Measurements from ENCODE around the gene ASCC1. TPM values are rescaled to one million over a fixed set of nuclear protein-coding genes. Genes with fewer than 3 reads are reported as not detected.
"Not testable (repeated sequence)": the region's sequence is repeated elsewhere in the genome, so short reads cannot be mapped to it uniquely, and the experiment has no call there.

Gene ASCC1
- total RNA-seq, 3 donors from 2014 or later = 18.0 to 23.6 (median 21.4) TPM

DNA sequence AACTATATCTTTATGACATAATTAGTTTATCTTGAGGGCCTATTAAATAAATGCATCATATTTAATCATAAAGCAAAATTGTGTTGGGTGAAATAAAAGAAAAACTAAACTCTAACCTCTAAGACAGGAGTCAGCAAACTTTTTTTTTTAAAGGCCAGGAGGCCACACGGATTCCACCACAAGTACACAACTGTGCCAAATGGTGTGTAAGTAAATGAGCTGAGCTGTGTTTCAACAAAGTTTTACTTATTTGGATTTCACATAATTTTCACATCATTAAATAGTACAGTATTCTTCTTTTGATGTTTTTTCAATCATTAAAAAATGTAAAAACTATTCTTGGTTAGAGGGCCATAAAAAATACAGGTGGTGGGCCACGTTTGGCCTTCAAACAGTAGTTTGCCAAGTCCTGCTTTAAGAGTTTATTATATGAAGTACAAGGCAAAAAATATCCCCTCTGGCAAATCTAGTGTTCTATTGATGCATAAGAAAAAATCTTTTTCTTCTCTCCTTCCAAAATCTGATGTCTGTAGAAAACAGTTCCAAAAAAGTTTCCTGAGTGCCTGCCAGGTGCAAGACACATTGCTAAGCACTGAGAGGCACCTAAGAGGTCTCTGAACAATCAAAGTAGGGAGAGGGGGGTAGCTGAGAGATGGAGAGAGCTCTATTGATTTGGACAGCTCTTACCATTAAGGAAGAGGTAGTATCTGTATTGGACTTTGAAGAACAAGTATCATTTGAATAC lies 101.2 kb downstream of the ASCC1 start:
- no peak overlapping the region for H3K4me3 ChIP-seq
- no peaks in the 10 kb centered on the region for H3K9me3 ChIP-seq
- no peak for DNase-seq
- intact Hi-C loops (cut with DNase I, micrococcal nuclease) = no loop called here
- H3K4me1 ChIP-seq (ENCODE audit: low read depth) = no peaks in the 10 kb centered on the region
- ATAC-seq = no peak
- H3K36me3 ChIP-seq (ENCODE audit: low read depth) = no peaks in the 10 kb centered on the region
- TF ChIP-seq, protein P1, sequence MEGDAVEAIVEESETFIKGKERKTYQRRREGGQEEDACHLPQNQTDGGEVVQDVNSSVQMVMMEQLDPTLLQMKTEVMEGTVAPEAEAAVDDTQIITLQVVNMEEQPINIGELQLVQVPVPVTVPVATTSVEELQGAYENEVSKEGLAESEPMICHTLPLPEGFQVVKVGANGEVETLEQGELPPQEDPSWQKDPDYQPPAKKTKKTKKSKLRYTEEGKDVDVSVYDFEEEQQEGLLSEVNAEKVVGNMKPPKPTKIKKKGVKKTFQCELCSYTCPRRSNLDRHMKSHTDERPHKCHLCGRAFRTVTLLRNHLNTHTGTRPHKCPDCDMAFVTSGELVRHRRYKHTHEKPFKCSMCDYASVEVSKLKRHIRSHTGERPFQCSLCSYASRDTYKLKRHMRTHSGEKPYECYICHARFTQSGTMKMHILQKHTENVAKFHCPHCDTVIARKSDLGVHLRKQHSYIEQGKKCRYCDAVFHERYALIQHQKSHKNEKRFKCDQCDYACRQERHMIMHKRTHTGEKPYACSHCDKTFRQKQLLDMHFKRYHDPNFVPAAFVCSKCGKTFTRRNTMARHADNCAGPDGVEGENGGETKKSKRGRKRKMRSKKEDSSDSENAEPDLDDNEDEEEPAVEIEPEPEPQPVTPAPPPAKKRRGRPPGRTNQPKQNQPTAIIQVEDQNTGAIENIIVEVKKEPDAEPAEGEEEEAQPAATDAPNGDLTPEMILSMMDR (IDR thresholded peaks at IDR 0.05) = no peak

DNA sequence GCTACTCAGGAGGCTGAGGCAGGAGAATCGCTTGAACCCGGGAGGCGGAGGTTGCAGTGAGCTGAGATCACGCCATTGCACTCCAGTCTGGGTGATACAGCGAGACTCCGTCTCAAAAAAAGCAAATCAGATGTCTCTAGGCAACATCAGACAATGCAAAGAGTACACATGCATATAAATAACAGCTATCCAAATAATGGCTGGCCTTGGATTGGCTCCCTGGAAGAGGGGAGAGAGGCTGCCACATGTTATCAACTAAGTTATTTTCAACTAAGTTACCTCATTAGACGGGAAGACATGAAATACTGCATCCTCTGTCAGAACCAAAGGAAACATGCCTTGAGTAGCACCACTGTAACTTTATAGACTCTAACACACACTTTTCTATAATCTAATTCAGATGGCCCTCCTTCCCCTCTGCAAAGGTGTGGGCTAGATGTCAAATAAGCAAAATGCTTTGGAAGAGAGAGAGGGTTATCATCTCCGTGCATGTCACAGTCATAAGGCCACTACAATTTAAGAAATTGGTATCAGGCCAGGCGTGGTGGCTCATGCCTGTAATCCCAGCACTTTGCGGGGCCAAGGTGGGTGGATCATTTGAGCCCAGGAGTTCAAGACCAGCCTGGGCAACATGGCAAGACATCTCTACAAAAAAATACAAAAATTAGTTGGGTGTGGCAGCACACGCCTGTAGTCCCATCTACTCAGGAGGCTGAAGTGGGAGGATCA lies 105.2 kb downstream of the ASCC1 start:
- TF ChIP-seq, protein P1 (IDR thresholded peaks at IDR 0.05) = no peak
- Histone ChIP-seq H3K9me3 (no peaks in the 10 kb centered on the region), H3K36me3 (ENCODE audit: low read depth) (no peaks in the 10 kb centered on the region), H3K4me3 (no peak overlapping the region), H3K4me1 (ENCODE audit: low read depth) (no peaks in the 10 kb centered on the region)
- no peak for ATAC-seq
- no peak for DNase-seq
- intact Hi-C loops (cut with DNase I, micrococcal nuclease) = no loop called here

DNA sequence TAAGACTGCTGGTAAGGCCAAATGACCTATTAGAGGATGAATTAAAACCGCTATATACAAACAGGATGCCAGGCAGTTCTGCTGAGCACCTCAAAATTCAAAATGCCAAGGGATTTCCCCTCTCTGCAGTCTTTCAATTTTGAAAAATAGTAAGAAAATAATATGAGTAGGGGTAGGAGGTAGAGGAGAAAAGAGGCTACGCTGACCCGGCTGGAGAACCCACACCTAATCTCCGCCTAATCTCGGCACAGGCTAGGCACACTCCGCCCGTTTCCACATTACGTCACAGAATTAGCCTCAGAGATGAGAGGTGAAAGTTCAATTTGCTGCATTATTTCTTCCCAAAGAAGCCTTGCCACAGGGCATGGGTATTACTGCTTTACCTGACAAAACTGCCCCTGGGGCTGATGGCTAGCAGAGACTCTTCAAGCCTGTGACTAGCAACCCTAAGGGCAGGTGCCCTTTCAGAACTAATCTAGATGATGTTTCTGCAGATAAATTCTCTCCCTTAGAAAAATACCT lies 106.4 kb downstream of the ASCC1 start:
- H3K4me3 ChIP-seq = no peak overlapping the region
- no peaks in the 10 kb centered on the region for H3K4me1 ChIP-seq (ENCODE audit: low read depth)
- DNase-seq = peak in 1 of 3 donors; percentile 43
- H3K9me3 ChIP-seq = no peaks in the 10 kb centered on the region
- TF ChIP-seq, protein P1 (IDR thresholded peaks at IDR 0.05) = no peak
- peak; percentile 56 for ATAC-seq
- intact Hi-C loops (cut with DNase I, micrococcal nuclease) = no loop called here
- no peaks in the 10 kb centered on the region for H3K36me3 ChIP-seq (ENCODE audit: low read depth)

DNA sequence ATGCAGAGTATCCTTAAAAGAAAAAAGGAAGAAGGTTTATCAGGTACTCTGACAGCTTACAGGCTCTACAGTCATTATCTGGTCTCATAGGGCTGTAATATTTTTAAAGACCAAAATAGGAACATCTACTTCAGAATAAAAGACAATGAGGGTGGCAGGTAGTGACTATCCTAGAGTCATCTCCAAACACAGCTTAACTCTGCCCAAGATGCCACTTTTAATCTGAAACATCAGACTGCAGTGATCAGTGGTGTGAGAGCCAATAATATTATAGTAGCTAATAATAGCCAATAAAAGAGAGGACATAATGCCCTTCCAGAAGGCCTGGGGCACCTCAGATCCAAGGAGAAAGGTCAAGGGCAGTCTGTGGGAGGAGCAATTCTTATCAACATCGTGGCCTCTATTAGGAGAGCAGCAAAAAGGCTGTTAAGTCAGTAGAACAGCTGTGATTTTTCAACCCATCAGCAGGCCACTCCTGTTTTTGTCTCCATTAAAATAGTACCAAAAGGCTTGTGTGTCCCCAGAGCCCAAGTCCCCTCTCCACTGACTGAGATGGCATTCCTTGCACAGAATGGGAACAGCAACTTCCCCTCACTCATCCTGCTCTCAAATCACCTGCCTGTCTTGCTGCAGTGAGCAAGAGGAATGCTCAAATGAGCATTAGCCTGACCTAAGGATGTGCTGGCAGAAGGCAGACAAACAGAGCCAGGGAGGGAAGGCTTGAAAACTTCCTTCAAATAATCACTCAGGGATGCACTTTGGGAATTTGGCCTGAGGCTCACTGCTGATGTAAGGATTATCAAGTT lies 107.0 kb downstream of the ASCC1 start:
- no peaks in the 10 kb centered on the region for H3K9me3 ChIP-seq
- intact Hi-C loops (cut with DNase I, micrococcal nuclease) = no loop called here
- no peak overlapping the region for H3K4me3 ChIP-seq
- TF ChIP-seq, protein P1 (IDR thresholded peaks at IDR 0.05) = no peak
- H3K4me1 ChIP-seq (ENCODE audit: low read depth) = no peaks in the 10 kb centered on the region
- no peak for DNase-seq
- H3K36me3 ChIP-seq (ENCODE audit: low read depth) = no peaks in the 10 kb centered on the region
- ATAC-seq = no peak

DNA sequence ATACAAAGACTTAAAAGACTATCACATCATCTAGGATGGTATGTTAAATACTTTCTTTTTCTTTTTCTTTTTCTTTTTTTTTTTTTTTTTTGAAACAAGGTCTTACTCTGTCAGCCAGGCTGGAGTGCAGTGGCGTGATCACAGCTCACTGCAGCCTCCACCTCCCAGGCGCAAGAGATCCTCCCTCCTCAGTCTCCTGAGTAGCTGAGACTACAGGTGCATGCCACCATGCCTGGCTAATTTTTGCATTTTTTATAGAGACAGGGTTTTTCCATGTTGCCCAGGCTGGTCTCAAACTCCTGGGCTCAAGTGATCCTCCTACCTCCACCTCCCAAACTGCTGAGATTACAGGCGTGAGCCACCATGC lies 108.1 kb downstream of the ASCC1 start:
- H3K4me1 ChIP-seq (ENCODE audit: low read depth); intact Hi-C loops (cut with DNase I, micrococcal nuclease); DNase-seq; ATAC-seq; H3K4me3 ChIP-seq; H3K9me3 ChIP-seq; H3K36me3 ChIP-seq (ENCODE audit: low read depth): not testable (repeated sequence)
